Stimulated activated CD8-positive, alpha-beta memory T cell treated with anti-CD3 and anti-CD28 coated beads, Interleukin-15, amount 100 ng/mL, for 24 hours (primary cell): Measurements from ENCODE around the gene TPPP3.
"Not testable (repeated sequence)": the region's sequence is repeated elsewhere in the genome, so short reads cannot be mapped to it uniquely, and the experiment has no call there.

Experiments
- DNase-seq: peaks from one replicate; pipeline ENCODE4 v3.0.0-alpha.2; 2020; ENCODE audit warnings: low read depth

The TPPP3 gene

DNA sequence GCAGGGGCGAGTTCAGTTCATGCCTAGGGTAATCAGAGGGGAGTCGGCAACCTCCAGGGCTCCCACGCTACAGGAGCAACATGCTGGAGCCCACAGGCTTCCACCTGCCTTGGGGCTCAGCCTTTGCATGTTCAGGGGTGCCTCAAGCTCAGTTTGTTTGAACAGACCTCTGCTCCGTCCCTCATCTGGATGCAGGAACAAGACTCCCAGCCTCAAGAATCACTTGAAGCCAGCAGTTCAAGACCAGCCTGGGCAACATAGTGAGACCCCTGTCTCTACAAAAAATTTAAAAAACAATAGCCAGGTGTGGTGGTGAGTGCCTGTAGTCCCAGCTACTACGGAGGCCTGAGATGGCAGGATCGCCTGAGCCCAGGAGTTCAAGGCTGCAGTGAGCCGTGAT lies 32.7 kb upstream of the TPPP3 start:
- no peak for DNase-seq

GRCh38 chr16:67425580-67425979 lies 32.3 kb upstream of the TPPP3 start:
- no peak for DNase-seq

DNA sequence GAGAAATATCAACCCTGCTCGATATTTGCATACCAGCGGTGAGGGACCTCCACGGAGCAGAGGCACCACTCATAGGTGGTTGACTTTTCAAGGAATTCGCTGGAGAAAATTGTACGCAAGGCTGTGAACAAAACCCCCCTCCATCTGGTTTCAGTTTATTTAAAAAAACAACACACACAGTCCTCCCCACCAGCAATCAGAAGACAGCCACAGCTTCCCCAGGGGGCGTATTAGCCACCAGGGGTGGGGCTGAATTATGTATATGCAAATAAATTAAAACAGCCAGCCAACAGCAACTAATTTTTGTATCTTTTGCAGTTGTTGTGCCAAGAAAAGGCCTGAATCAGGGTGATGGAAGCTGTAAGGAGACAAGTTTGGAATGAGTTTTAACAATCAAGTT lies 31.8 kb upstream of the TPPP3 start:
- DNase-seq = no peak

DNA sequence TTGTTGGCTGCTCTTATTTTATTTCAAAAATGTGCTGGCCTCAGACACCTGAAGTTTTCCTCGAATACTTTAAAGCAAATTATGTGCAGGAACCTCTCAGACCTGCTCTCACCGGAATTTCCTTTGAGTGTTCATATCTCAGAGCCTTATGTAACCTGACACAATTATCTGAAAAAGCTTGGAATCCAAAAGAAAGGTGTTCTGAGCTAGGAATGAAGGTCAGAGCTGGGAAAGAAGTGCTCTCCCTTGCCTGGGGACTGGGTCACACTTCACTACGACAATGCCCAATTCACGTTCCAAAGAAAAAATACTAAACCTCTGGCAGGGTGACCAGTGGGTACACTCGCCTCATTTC lies 30.9 kb upstream of the TPPP3 start:
- no peak for DNase-seq

GRCh38 chr16:67423611-67424260 lies 30.4 kb upstream of the TPPP3 start:
- no peak for DNase-seq

DNA sequence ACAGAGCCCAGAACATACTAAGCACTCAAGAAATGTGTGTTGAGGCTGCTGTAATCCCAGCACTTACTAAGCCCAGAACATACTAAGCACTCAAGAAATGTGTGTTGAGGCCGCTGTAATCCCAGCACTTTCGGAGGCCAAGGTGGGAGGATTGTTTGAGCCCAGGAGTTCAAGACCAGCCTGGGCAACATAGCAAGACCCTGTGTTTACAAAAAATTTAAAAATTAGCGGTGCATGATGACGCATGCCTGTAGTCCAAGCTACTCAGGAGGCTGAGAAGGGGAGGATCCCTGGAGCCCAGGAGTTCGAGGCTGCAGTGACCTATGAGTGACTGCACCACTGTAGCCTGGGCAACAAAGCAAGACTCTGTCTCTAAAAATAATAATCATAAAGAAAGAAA lies 29.7 kb upstream of the TPPP3 start:
- DNase-seq = no peak

DNA sequence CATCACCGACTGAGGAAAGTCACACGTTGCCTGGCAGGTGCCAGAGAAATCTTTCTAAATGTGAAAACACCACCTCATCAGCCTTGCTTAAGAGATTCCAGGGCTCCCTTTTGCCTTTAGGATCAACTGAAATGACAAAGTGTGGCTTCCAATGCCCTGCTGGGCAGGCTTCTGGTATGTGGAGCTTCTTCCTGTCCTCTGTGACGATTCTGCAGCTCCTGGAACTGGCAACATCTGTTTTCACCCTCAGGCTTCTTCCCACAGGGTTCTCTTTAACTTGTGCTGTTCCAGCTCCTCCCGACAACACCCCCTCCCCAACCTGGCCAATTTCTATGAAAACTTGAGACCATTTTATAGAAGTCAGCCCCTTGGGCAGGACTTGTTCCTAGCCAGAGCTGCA lies 27.7 kb upstream of the TPPP3 start:
- DNase-seq = no peak

DNA sequence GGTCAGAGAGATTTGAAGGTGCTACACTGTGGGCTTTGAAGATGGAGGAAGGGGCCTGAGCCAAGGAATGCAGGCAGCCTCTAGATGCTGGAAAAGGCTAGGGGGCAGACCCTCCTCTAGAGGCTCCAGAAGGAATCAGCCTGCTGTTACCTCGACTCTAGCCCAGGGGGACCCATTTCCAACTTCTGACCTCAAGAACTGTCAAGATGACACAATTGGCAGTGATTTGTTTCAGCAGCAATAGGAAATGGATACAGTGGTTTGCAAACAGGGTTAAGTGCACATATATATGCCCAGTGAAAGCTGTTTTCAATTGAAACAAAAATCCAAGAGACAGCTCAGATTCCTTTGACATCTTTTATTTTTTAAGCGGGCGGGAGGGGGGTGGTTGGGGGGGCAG lies 26.6 kb upstream of the TPPP3 start:
- no peak for DNase-seq

GRCh38 chr16:67419502-67419901 lies 26.2 kb upstream of the TPPP3 start:
- DNase-seq = no peak

DNA sequence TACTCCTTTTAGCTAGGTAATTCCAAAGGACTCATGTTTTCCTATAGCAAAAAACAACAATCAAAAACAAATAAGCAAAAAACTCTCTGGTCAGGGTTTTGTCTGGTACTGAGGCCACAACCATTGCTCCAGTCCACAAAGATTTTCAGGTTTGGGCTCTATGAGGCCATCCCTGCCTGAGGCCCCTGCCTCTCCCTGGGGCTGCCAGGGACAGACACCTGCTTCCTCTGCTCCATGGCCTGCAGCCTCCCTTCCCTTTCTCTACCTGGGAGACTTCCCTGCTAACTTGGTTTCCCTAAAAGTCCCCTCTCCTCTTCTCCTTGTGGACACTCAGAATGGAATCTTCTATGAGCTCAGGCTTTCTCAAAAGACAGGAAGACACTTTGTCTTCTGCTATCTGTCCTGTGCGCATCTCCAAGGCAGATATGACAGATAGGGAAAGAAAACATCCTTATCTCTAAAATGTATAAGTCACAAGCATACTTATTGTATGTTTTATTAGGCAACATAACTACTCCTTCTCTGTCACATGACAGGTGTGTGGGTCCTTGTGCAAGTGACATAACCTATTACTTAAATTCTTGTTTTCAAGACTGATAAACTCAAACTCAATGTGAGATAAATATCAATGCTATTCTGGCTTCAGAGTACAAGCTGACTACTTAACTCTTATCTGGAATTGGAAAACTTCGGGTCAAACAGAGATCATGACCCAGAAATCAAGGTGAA lies 24.2 kb upstream of the TPPP3 start:
- no peak for DNase-seq

DNA sequence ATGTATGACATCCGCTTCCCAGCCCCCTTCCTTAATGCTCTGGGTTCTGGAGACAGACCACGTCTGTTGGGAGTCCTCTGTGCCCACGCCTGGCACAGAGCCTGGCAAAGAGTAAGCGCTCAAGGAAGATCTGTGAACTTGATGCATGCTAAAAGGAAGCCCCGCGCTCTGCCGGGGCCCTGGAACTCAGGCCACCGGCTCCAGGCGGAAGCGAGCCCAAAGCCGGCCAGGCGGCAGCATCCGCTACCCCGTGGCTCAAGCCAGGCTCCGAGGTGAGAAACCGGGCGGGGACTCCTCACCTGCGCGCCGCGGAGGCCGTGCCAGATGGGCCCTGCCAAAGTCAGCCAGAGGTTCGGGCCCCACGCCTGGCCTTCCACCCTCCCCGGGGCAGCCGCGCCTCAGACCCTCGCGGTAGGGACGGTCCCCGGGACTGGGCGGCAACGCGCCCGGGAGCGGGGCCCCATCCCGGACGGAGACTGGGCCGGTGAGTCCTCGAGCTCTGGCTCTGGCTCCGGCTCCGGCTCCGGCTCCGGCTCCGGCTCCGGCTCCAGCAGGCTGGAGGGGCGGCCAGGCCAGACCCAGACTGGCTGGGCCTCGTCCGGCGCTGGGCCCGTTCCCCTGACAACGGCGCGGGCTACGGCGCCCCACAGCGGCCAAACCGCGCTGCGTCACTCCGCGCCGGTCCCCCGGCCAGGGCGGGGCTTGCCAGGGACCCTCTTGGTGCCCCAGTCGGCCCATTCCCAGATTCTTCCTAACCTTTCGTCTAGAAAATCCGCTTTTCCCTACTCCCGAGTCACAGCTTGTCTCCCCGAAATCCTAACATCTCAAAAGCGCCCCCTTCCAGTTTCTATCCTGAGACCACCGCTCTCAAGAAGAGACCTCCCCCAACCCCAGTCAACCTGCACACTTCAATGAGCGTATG lies 22.8 kb upstream of the TPPP3 start, which contains the start of gene ZDHHC1:
Gene ZDHHC1, minus strand, starts transcription at position 606 of the 922 bp plus-strand sequence. CDS start 8,702 bp downstream, outside the sequence.
- peak; percentile 32 for DNase-seq

DNA sequence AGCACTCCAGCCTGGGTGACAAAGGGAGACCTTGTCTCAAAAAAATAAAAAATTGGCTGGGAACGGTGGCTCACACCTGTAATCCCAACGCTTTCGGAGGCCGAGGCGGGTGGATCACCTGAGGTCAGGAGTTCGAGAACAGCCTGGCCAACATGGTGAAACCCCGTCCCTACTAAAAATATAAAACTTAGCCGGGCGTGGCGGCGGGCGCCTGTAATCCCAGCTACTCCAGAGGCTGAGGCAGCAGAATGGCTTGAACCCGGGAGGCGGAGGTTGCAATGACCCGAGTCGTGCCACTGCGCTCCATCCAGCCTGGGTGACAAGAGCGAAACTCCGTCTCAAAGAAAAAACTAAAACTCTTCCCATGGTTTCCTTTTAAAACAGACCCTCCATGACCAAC lies 22.1 kb upstream of the TPPP3 start:
- not testable (repeated sequence) for DNase-seq

- DNase-seq = no peak
Observed at GRCh38 chr16:67413978-67414911, 20.9 kb upstream of the TPPP3 start.

DNA sequence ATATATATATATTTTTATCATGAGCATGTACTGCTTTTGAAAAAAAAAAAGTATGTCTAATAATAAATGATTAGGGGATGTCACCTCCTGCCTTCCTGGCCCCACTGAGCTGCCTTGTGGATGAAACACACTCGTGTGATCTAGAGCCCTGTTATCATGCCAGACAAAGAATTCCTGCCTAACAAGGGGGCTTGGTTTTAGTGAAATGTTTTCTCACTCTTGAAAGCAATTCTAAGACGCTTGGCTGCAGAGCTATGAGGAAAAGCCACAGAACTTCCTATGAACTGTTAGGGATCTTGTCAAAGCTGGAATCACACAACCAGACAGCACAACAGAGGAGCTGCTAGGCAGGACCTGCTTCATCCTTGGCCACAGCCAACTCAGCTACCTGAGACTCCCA lies 19.0 kb upstream of the TPPP3 start:
- DNase-seq = no peak

DNA sequence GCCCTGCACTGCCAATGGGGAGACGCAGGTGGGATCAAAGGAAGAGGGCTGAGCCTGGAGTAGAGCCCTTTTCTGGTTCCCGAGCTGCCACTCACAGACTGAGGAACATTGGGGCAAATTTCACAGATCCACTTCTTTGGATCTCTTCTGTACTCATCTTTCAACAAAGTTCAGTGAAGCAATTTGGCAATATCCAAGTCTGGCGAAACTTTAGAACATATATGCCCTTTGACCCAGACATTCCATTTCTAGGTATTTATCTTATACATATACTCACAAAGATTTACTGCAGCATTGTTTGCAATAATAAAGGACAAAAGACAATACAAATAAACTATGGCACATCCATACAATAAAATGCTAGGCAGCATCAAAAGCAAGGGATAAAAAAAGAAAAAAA lies 18.0 kb upstream of the TPPP3 start:
- no peak for DNase-seq

- no peak for DNase-seq
Observed at GRCh38 chr16:67409631-67410030, 16.3 kb upstream of the TPPP3 start.

DNA sequence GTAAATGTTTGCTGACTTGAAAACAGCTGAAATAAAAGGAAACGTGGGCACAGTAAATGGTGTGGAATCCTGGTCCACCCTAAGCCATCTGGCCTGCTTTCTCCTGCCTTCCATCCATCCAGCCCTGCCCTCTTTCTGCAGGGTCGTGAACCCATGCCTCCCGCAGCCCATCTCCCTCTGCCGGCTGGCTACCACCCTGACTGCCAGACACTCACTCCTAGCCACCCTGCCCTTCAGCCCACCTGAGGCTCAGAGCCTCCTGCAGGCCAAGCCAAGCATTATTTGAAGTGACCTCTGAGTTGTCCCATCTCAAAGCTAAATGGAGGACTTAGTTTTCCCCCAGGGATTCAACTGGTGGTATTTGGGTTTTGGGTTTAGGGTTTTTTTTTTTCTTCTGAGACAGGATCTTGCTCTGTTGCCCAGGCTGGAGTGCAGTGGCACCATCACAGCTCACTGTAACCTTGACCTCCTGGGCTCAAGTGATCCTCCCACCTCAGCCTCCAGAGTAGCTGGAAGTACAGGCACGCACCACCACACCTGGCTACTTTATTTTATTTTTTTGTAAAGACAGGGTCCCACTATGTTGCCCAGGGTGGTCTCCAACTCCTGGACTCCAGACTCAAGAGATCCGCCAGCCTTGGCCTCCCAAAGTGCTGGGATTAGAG lies 14.6 kb upstream of the TPPP3 start:
- DNase-seq = no peak

DNA sequence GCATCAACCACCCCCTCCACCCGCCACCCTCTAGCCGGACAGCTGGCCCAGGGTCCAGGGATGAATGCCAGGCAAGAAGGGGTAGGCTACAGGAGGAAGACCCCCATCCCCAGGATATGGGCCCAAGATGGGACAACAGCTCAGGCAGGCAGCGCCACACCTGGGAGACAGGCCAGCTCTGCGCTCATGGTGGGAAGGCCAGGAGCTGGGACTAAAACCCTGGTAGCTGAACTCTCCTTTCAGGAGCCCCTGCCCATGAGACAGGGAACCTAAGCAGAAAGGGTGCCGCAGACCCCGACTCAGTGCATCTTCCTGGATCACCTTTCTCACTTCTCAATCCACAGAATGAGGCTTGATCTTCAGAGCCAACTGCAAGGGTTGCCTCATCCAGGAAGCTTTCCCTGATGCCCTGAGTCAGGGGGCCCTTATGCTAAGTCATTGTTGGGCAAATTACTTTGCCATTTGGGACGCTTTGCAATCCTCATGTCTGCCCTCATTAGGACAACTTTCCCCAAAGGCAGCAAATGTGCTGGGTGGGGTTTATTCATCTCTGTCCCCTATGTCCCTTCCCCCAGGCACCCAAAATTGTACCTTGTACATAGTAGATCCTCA lies 14.0 kb upstream of the TPPP3 start:
- no peak for DNase-seq

DNA sequence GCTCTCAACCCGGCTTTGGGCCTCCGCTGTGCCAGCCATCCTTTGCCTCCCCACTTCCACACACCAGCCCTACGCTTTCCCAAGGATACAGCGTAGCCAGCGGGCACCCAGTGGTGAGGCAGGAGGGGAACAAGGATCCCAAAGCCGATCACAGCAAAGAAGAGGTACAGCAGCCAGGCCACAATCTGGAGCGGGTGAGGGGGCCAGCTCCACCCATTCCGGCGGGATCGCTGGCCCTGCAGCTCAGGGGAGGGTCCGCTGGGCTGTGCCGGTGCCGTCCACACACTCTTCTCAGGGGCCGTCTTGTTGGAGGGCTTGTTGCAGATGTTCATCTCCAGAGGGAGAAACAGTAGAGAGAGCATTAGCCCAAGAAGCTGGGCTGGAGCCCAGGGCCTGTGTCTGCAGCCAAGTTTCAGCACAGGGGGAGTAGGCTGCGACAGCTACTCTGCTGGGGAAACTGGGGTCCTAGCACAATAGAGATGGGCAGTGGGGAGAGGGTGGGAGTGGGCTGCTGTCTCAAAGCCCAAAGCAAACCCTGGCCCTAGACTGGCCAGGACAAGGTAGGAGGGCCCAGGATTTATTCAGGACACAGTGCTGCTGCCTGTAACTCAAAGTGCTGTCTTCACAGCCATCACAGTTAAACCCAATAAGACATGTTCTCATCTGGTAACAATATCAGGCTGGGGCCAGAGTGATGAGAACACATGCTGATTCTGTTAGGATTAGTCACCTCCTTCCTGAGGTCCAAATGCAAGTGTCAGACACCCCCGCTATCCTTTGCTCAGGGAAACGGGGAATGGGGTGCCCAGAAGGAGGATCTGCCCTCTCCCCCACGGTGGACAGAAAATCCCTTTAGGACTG lies 13.0 kb upstream of the TPPP3 start:
- no peak for DNase-seq

GRCh38 chr16:67405336-67405735 lies 12.0 kb upstream of the TPPP3 start:
- no peak for DNase-seq
